ENCODE results near the gene MOV10L1. TPM values are rescaled to one million over a fixed set of nuclear protein-coding genes. Genes with fewer than 3 reads are reported as not detected.

Gene MOV10L1
- total RNA-seq, 1 experiment from 2014 or later: 0.26 TPM

DNA sequence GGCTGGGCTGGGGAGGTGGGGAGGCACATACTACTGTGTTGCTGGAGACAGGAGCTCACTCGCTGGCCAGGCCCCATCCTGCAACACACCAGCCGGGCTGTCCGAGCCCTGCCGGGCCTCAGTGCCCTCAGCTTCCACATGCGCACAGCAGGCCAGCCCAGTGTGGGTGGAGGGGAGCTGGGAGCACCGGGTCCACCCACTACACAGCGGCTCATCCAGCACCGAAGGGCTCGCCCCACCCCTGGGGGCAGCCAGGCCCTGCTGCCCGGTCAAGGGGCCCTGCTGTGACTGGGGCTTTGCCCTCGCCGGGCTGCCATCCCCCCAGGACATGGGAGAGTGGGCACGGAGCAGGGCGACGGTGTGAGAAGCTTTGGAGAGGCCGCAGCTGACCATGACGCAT lies 41.0 kb upstream of the MOV10L1 start:
- Histone ChIP-seq H2AFZ (ENCODE audit: low read length) (no peak overlapping the region), H3K27ac (ENCODE audit: low read length) (no peak overlapping the region), H3K9me3 (ENCODE audit: low read length) (no peaks in the 10 kb centered on the region), H3K27me3 (ENCODE audit: low read length) (no peaks in the 10 kb centered on the region), H3K9ac (ENCODE audit: low read length) (no peak overlapping the region), H3F3A (ENCODE audit: low read length, unreplicated experiment) (no peaks in the 10 kb centered on the region), H4K20me1 (ENCODE audit: low read length) (no peaks in the 10 kb centered on the region), H3K4me1 (ENCODE audit: insufficient read depth, low read length) (no peaks in the 10 kb centered on the region), H3K36me3 (ENCODE audit: low read depth, low read length) (no peaks in the 10 kb centered on the region), H3K4me3 (ENCODE audit: low read length) (no peak overlapping the region), H3K9me2 (replicated peaks; ENCODE audit: low read length) (no peaks in the 10 kb centered on the region), H3K79me2 (ENCODE audit: low read length) (no peaks in the 10 kb centered on the region), H3K4me2 (ENCODE audit: low read length) (no peak overlapping the region)
- TF ChIP-seq EZH2 (IDR thresholded peaks at IDR 0.05; ENCODE audit: low read length, unreplicated experiment): no peak
- ATAC-seq (no peak), DNase-seq (no peak)
- CTCF ChIA-PET: no interaction called here
- intact Hi-C loops (cut with micrococcal nuclease): no loop called here
- POLR2A ChIA-PET (ENCODE audit: unreplicated experiment): no interaction called here
- BruUV-seq (replicated peaks): no TSS peak

DNA sequence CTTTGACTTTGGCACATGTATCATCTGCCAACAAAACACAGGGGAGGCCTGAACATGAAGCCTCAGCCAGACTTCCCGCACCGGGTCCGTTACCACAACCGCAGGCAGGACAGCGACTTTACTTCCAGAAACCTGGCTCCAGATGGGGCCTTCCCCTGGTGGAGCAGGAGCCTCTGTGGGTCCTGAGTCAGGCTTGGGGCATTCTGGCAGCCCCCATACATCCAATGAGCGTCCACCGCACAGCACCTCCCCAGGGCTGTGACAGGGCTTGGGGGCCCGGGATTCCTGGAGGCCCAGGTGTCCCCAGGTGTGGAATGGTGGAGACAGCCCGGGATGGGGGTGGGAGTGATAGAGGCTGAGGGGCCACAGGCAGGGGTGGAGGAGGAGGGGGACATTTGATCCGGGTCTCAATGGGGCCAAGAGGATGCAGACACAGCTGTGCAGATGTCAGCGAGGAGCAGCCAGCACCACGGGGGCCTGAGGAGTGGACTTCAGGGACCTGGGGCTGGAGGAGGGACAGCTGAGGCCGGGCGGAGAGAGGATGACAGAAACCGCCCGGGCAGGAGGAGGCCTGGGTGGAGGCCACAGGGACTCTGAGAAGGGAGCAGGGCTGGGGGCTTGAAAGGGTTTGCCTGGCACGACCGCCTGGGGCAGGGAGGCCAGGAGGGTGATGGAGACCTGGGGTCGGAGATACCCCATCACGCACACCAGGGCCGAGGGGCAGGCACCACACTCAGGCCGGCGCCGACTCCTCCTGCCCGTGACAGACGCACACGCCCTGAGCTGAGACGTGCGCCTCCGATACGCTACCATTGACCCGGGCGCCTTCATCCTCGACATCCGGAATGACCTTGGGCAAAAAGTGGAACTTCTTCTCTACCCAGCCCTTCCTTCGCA lies 40.3 kb upstream of the MOV10L1 start:
- H3K4me1 ChIP-seq (ENCODE audit: insufficient read depth, low read length): no peaks in the 10 kb centered on the region
- H3K9me3 ChIP-seq (ENCODE audit: low read length): no peaks in the 10 kb centered on the region
- no peaks in the 10 kb centered on the region for H4K20me1 ChIP-seq (ENCODE audit: low read length)
- DNase-seq (no peak), ATAC-seq (no peak)
- H3K36me3 ChIP-seq (ENCODE audit: low read depth, low read length): no peaks in the 10 kb centered on the region
- ChIA-PET CTCF (no interaction called here), POLR2A (ENCODE audit: unreplicated experiment) (no interaction called here)
- no peak overlapping the region for H2AFZ ChIP-seq (ENCODE audit: low read length)
- no peaks in the 10 kb centered on the region for H3K79me2 ChIP-seq (ENCODE audit: low read length)
- H3F3A ChIP-seq (ENCODE audit: low read length, unreplicated experiment): no peaks in the 10 kb centered on the region
- H3K27me3 ChIP-seq (ENCODE audit: low read length): no peaks in the 10 kb centered on the region
- H3K27ac ChIP-seq (ENCODE audit: low read length): no peak overlapping the region
- BruUV-seq (replicated peaks): no TSS peak
- H3K4me3 ChIP-seq (ENCODE audit: low read length): no peak overlapping the region
- intact Hi-C loops (cut with micrococcal nuclease): no loop called here
- no peak overlapping the region for H3K9ac ChIP-seq (ENCODE audit: low read length)
- TF ChIP-seq, protein P1, sequence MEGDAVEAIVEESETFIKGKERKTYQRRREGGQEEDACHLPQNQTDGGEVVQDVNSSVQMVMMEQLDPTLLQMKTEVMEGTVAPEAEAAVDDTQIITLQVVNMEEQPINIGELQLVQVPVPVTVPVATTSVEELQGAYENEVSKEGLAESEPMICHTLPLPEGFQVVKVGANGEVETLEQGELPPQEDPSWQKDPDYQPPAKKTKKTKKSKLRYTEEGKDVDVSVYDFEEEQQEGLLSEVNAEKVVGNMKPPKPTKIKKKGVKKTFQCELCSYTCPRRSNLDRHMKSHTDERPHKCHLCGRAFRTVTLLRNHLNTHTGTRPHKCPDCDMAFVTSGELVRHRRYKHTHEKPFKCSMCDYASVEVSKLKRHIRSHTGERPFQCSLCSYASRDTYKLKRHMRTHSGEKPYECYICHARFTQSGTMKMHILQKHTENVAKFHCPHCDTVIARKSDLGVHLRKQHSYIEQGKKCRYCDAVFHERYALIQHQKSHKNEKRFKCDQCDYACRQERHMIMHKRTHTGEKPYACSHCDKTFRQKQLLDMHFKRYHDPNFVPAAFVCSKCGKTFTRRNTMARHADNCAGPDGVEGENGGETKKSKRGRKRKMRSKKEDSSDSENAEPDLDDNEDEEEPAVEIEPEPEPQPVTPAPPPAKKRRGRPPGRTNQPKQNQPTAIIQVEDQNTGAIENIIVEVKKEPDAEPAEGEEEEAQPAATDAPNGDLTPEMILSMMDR (conservative IDR thresholded peaks at IDR 0.05; ENCODE audit: low read depth, low read length): no peak
- TF ChIP-seq EZH2phosphoT487 (IDR thresholded peaks at IDR 0.05; ENCODE audit: borderline replicate concordance, low read length) (no peak), EZH2 (IDR thresholded peaks at IDR 0.05; ENCODE audit: low read length, unreplicated experiment) (no peak)
- H3K9me2 ChIP-seq (replicated peaks; ENCODE audit: low read length): no peaks in the 10 kb centered on the region
- no peak overlapping the region for H3K4me2 ChIP-seq (ENCODE audit: low read length)

DNA sequence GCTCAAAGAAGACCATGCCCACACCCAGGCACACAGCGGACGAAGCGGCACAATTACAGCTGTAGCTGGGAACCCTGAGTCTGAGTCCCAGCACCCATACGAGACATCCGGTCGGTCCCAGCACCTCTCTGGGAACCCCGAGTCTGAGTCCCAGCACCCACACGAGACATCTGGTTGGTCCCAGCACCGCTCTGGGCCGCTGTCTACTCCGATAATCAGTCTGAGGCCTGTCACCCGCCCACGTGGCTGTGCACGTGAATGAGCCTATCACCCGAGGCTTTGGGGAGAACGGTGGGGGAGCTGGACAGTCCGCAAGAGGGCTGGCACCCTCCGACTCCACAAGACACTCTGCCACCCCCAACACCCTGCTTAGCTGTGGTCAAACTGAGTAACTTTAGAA lies 37.9 kb upstream of the MOV10L1 start:
- H3K79me2 ChIP-seq (ENCODE audit: low read length): no peaks in the 10 kb centered on the region

More for the DNA sequence above, 37.9 kb upstream of the MOV10L1 start:
- Histone ChIP-seq H2AFZ (ENCODE audit: low read length) (no peak overlapping the region), H3K4me3 (ENCODE audit: low read length) (no peak overlapping the region), H3K4me2 (ENCODE audit: low read length) (no peak overlapping the region), H3K27ac (ENCODE audit: low read length) (no peak overlapping the region), H3K9me3 (ENCODE audit: low read length) (no peaks in the 10 kb centered on the region), H3K9ac (ENCODE audit: low read length) (no peak overlapping the region), H3K9me2 (replicated peaks; ENCODE audit: low read length) (no peaks in the 10 kb centered on the region), H3F3A (ENCODE audit: low read length, unreplicated experiment) (no peaks in the 10 kb centered on the region), H4K20me1 (ENCODE audit: low read length) (no peaks in the 10 kb centered on the region), H3K27me3 (ENCODE audit: low read length) (no peaks in the 10 kb centered on the region), H3K4me1 (ENCODE audit: insufficient read depth, low read length) (0 out of 2 replicates have a peak, but pooled peaks cover 3% of the 10 kb centered on the region), H3K36me3 (ENCODE audit: low read depth, low read length) (no peaks in the 10 kb centered on the region)
- CTCF ChIA-PET: no interaction called here
- no peak for DNase-seq
- intact Hi-C loops (cut with micrococcal nuclease): no loop called here
- no peak for TF ChIP-seq EZH2phosphoT487 (IDR thresholded peaks at IDR 0.05; ENCODE audit: borderline replicate concordance, low read length)
- TF ChIP-seq, protein P1 (conservative IDR thresholded peaks at IDR 0.05; ENCODE audit: low read depth, low read length): no peak
- no peak for TF ChIP-seq EZH2 (IDR thresholded peaks at IDR 0.05; ENCODE audit: low read length, unreplicated experiment)
- BruUV-seq (replicated peaks): no TSS peak
- POLR2A ChIA-PET (ENCODE audit: unreplicated experiment): no interaction called here
- ATAC-seq: no peak
